ENCODE results near the gene ZC3HAV1. TPM values are rescaled to one million over a fixed set of nuclear protein-coding genes. Genes with fewer than 3 reads are reported as not detected.

ZC3HAV1 gene
- total RNA-seq, 1 experiment from 2014 or later, result 38.0 TPM

DNA sequence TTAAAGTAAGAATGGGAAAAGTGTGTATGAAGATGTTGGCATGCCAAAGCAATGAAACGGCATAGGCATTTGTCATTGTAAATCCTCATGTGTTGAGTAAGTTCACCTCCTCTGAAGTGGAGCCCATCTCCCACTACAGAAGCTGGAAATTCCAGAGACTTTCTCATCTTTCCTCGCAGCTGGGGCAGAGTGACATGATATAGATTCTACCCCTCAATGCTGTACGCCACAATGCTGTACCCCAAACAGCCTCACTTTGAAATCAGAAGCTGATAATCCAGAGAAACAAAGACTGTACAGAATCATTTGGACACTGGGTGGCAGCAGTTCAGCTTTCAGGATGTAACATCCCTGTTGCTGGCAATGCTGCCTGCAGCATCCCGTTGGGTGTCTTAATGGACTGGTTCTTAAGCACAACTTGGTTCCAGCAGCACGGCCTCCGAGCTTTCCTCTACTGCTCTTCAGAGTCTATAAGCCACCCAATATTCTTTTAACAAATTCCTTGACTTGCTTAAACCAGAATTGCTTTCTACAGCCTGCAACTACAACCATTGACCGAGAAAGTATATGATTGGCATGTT, 92.5 kb downstream of the ZC3HAV1 start:
- CTCF ChIA-PET, result interaction anchor here (0.6 to 3.1 kb wide), 16 partner anchors 18 to 409 kb away, joined by 3 to 25 read pairs (median 4); partner anchors contain the start of genes ATP6V0A4, KIAA1549, TMEM213 and ZC3HAV1L
- DNase-seq (ENCODE audit: low spot score) (peak; percentile 60), ATAC-seq (peak; percentile 86)
- Mint-ChIP-seq H3K4me1 (peaks cover 25% of the 10 kb centered on the region), H3K4me3 (no peak overlapping the region), H3K36me3 (peaks cover 3% of the 10 kb centered on the region; the same call in 1 of the 2 replicates), H3K9me3 (no peaks in the 10 kb centered on the region), H3K27ac (no peak overlapping the region), H3K27me3 (ENCODE audit: low read depth) (no peaks in the 10 kb centered on the region)
- TF ChIP-seq, protein P1, sequence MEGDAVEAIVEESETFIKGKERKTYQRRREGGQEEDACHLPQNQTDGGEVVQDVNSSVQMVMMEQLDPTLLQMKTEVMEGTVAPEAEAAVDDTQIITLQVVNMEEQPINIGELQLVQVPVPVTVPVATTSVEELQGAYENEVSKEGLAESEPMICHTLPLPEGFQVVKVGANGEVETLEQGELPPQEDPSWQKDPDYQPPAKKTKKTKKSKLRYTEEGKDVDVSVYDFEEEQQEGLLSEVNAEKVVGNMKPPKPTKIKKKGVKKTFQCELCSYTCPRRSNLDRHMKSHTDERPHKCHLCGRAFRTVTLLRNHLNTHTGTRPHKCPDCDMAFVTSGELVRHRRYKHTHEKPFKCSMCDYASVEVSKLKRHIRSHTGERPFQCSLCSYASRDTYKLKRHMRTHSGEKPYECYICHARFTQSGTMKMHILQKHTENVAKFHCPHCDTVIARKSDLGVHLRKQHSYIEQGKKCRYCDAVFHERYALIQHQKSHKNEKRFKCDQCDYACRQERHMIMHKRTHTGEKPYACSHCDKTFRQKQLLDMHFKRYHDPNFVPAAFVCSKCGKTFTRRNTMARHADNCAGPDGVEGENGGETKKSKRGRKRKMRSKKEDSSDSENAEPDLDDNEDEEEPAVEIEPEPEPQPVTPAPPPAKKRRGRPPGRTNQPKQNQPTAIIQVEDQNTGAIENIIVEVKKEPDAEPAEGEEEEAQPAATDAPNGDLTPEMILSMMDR (IDR thresholded peaks at IDR 0.05), result peak; percentile 22; the same call in 1 of the 2 replicates
- TF ChIP-seq, protein P2, sequence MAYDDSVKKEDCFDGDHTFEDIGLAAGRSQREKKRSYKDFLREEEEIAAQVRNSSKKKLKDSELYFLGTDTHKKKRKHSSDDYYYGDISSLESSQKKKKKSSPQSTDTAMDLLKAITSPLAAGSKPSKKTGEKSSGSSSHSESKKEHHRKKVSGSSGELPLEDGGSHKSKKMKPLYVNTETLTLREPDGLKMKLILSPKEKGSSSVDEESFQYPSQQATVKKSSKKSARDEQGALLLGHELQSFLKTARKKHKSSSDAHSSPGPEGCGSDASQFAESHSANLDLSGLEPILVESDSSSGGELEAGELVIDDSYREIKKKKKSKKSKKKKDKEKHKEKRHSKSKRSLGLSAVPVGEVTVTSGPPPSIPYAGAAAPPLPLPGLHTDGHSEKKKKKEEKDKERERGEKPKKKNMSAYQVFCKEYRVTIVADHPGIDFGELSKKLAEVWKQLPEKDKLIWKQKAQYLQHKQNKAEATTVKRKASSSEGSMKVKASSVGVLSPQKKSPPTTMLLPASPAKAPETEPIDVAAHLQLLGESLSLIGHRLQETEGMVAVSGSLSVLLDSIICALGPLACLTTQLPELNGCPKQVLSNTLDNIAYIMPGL (CRISPR knock-in tag; IDR thresholded peaks at IDR 0.05), result no peak
- POLR2A ChIA-PET, result interaction anchor here (0.5 kb wide), 1 partner anchor 36 kb away, joined by 5 read pairs; no protein-coding TSS in a partner anchor

DNA sequence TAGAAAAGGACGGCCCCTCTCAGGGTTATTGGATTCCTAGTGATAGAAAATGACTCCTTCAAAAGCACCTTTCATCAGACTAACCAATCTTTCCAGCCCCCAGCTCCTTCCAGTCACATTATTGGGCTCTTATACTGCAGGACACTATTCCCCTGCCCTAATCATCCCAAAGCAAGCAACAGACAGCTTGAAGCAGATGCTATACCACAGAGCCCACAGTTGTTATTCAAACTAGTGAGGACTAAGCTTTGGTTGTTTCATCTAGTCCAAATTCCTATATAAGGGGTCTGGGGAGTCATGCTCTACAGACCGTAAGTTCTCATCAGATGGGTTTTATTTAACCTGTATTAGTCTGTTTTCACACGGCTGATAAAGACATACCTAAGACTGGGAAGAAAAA, 98.1 kb downstream of the ZC3HAV1 start:
- H3K27ac Mint-ChIP-seq, result no peak overlapping the region

DNA sequence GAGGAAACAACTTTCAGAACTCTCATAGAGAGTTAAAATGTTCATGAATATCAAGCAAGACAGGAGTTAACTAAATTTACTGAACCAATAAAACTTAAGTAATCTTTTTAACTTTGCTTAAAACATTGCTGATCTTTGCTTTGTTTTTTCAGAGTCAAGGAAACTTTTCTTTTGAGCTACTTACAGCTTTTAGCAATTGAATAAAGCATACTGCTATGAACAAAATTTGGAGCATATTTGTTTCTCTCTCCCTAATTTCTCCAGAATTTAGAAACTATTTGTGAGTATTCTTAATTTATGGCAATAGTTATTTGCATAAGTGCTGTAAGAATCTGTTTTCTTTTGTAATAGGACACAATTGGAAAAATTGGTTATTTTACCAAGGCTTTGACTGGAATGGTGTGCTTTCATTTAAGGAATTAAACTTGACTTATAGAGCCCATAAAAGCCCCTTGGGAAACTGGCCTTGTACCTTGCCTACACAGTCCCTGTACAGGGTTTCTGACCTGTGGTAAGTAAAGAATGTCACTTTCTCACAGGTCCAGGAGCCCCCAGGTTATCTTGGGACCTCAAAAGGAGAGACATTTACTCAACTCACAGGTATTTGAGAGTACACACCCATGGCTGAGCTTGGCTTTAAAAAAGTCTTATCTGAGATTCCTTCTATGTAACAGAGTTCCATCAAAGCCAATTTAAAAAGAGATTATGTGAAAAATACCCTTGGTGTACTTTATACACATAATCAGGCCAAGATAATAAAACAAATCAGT, 105.0 kb downstream of the ZC3HAV1 start:
- H3K4me3 Mint-ChIP-seq, result no peak overlapping the region
- POLR2A ChIA-PET, result no interaction called here
- H3K9me3 Mint-ChIP-seq, result peaks cover 60% of the 10 kb centered on the region
- H3K4me1 Mint-ChIP-seq, result no peaks in the 10 kb centered on the region
- DNase-seq (ENCODE audit: low spot score) (no peak), ATAC-seq (no peak)
- H3K27me3 Mint-ChIP-seq (ENCODE audit: low read depth), result peaks cover 2% of the 10 kb centered on the region
- peaks cover 31% of the 10 kb centered on the region for H3K36me3 Mint-ChIP-seq
- no peak overlapping the region for H3K27ac Mint-ChIP-seq
- CTCF ChIA-PET, result no interaction called here
- TF ChIP-seq, protein P3, sequence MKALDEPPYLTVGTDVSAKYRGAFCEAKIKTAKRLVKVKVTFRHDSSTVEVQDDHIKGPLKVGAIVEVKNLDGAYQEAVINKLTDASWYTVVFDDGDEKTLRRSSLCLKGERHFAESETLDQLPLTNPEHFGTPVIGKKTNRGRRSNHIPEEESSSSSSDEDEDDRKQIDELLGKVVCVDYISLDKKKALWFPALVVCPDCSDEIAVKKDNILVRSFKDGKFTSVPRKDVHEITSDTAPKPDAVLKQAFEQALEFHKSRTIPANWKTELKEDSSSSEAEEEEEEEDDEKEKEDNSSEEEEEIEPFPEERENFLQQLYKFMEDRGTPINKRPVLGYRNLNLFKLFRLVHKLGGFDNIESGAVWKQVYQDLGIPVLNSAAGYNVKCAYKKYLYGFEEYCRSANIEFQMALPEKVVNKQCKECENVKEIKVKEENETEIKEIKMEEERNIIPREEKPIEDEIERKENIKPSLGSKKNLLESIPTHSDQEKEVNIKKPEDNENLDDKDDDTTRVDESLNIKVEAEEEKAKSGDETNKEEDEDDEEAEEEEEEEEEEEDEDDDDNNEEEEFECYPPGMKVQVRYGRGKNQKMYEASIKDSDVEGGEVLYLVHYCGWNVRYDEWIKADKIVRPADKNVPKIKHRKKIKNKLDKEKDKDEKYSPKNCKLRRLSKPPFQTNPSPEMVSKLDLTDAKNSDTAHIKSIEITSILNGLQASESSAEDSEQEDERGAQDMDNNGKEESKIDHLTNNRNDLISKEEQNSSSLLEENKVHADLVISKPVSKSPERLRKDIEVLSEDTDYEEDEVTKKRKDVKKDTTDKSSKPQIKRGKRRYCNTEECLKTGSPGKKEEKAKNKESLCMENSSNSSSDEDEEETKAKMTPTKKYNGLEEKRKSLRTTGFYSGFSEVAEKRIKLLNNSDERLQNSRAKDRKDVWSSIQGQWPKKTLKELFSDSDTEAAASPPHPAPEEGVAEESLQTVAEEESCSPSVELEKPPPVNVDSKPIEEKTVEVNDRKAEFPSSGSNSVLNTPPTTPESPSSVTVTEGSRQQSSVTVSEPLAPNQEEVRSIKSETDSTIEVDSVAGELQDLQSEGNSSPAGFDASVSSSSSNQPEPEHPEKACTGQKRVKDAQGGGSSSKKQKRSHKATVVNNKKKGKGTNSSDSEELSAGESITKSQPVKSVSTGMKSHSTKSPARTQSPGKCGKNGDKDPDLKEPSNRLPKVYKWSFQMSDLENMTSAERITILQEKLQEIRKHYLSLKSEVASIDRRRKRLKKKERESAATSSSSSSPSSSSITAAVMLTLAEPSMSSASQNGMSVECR (CRISPR knock-in tag; IDR thresholded peaks at IDR 0.05; ENCODE audit: borderline replicate concordance), result no peak
- TF ChIP-seq JAZF1 (CRISPR knock-in tag; IDR thresholded peaks at IDR 0.05), result no peak
- TF ChIP-seq GABPB1 (CRISPR knock-in tag; IDR thresholded peaks at IDR 0.05), result no peak
- no peak for TF ChIP-seq GTF2I (CRISPR knock-in tag; conservative IDR thresholded peaks at IDR 0.05)
- no peak for TF ChIP-seq TEAD1 (CRISPR knock-in tag; IDR thresholded peaks at IDR 0.05)
- TF ChIP-seq, protein P4, sequence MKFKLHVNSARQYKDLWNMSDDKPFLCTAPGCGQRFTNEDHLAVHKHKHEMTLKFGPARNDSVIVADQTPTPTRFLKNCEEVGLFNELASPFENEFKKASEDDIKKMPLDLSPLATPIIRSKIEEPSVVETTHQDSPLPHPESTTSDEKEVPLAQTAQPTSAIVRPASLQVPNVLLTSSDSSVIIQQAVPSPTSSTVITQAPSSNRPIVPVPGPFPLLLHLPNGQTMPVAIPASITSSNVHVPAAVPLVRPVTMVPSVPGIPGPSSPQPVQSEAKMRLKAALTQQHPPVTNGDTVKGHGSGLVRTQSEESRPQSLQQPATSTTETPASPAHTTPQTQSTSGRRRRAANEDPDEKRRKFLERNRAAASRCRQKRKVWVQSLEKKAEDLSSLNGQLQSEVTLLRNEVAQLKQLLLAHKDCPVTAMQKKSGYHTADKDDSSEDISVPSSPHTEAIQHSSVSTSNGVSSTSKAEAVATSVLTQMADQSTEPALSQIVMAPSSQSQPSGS (CRISPR knock-in tag; IDR thresholded peaks at IDR 0.05; ENCODE audit: borderline replicate concordance, low read depth), result no peak
- TF ChIP-seq, protein P1 (IDR thresholded peaks at IDR 0.05), result no peak

More for the DNA sequence above, 98.1 kb downstream of the ZC3HAV1 start:
- ChIA-PET POLR2A (interaction anchor here (0.6 kb wide), 2 partner anchors 56 to 1368 kb away, joined by 3 to 7 read pairs; no protein-coding TSS in a partner anchor), CTCF (interaction anchor here (0.7 to 1.1 kb wide), 2 partner anchors 51 to 64 kb away, joined by 3 to 4 read pairs; no protein-coding TSS in a partner anchor)
- no peaks in the 10 kb centered on the region for H3K27me3 Mint-ChIP-seq (ENCODE audit: low read depth)
- no peak for TF ChIP-seq IRF2 (CRISPR knock-in tag; IDR thresholded peaks at IDR 0.05; ENCODE audit: borderline replicate concordance, low read depth)
- TF ChIP-seq ZNF121 (CRISPR knock-in tag; IDR thresholded peaks at IDR 0.05), result no peak
- TF ChIP-seq, protein P5, sequence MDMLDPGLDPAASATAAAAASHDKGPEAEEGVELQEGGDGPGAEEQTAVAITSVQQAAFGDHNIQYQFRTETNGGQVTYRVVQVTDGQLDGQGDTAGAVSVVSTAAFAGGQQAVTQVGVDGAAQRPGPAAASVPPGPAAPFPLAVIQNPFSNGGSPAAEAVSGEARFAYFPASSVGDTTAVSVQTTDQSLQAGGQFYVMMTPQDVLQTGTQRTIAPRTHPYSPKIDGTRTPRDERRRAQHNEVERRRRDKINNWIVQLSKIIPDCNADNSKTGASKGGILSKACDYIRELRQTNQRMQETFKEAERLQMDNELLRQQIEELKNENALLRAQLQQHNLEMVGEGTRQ (CRISPR knock-in tag; IDR thresholded peaks at IDR 0.05), result no peak
- no peak for TF ChIP-seq NFE2L1 (CRISPR knock-in tag; IDR thresholded peaks at IDR 0.05)
- TF ChIP-seq MXD4 (CRISPR knock-in tag; IDR thresholded peaks at IDR 0.05; ENCODE audit: borderline replicate concordance), result no peak
- no peak for TF ChIP-seq ESRRA (CRISPR knock-in tag; IDR thresholded peaks at IDR 0.05; ENCODE audit: borderline replicate concordance)
- no peak for TF ChIP-seq RELA (CRISPR knock-in tag; IDR thresholded peaks at IDR 0.05; ENCODE audit: borderline replicate concordance)
- TF ChIP-seq, protein P6, sequence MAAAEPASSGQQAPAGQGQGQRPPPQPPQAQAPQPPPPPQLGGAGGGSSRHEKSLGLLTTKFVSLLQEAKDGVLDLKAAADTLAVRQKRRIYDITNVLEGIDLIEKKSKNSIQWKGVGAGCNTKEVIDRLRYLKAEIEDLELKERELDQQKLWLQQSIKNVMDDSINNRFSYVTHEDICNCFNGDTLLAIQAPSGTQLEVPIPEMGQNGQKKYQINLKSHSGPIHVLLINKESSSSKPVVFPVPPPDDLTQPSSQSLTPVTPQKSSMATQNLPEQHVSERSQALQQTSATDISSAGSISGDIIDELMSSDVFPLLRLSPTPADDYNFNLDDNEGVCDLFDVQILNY (CRISPR knock-in tag; IDR thresholded peaks at IDR 0.05), result no peak
- TF ChIP-seq, protein P7, sequence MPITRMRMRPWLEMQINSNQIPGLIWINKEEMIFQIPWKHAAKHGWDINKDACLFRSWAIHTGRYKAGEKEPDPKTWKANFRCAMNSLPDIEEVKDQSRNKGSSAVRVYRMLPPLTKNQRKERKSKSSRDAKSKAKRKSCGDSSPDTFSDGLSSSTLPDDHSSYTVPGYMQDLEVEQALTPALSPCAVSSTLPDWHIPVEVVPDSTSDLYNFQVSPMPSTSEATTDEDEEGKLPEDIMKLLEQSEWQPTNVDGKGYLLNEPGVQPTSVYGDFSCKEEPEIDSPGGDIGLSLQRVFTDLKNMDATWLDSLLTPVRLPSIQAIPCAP (CRISPR knock-in tag; IDR thresholded peaks at IDR 0.05), result no peak
- H3K36me3 Mint-ChIP-seq, result peaks cover 10% of the 10 kb centered on the region
- peak; percentile 67 for ATAC-seq
- peaks cover 30% of the 10 kb centered on the region for H3K9me3 Mint-ChIP-seq
- no peak overlapping the region for H3K4me3 Mint-ChIP-seq
- DNase-seq (ENCODE audit: low spot score), result no peak
- H3K4me1 Mint-ChIP-seq, result peaks cover 18% of the 10 kb centered on the region

Measured in WTC11 (cell line).